HEK293T (cell line): ENCODE results near the gene ATG4A.

ENCODE experiments used
- CTCF ChIA-PET: fragments of 350-600 bp; formaldehyde crosslinking; extraction: SDS; loops from one replicate; lab custom pipeline; 2021; ENCODE audit warnings: antibody characterized with exemption, inconsistent platforms; lab: Yijun Ruan, JAX
- POLR2A ChIA-PET: fragments of 350-600 bp; formaldehyde crosslinking; extraction: SDS; loops from one replicate; lab custom pipeline; 2020; ENCODE audit warnings: antibody characterized with exemption, inconsistent platforms; lab: Yijun Ruan, JAX
- DNase-seq: peaks from one replicate; pipeline ENCODE4 v3.0.0; 2012; ENCODE audit warnings: mixed read lengths; ENCODE audit errors: extremely low spot score
- ARNT ChIP-seq: fragments of 450-650 bp; IDR thresholded peaks from 2 replicates; pipeline ENCODE4 v1.6.1; 2017; ENCODE audit warnings: mild to moderate bottlenecking
- BHLHE40 ChIP-seq: fragments of 450-650 bp; IDR thresholded peaks from 2 replicates; pipeline ENCODE4 v1.6.1; 2016; ENCODE audit warnings: mild to moderate bottlenecking, moderate library complexity, borderline replicate concordance
- CTBP1 ChIP-seq: fragments of 450-650 bp; IDR thresholded peaks from 2 replicates; pipeline ENCODE4 v1.6.1; 2016; ENCODE audit warnings: borderline replicate concordance
- ELF4 ChIP-seq: fragments of 450-650 bp; IDR thresholded peaks from 2 replicates; pipeline ENCODE4 v1.6.1; 2017; ENCODE audit warnings: antibody characterized with exemption
- FOXA1 ChIP-seq: fragments of 450-650 bp; IDR thresholded peaks from 2 replicates; pipeline ENCODE4 v1.6.1; 2016; ENCODE audit warnings: mild to moderate bottlenecking
- FOXK2 ChIP-seq: fragments of 450-650 bp; IDR thresholded peaks from 2 replicates; pipeline ENCODE4 v1.6.1; 2016; ENCODE audit warnings: mild to moderate bottlenecking
- FOXM1 ChIP-seq: fragments of 450-650 bp; IDR thresholded peaks from 2 replicates; pipeline ENCODE4 v1.6.1; 2017; ENCODE audit warnings: mild to moderate bottlenecking, borderline replicate concordance
- HDGF ChIP-seq: fragments of 450-650 bp; IDR thresholded peaks from 2 replicates; pipeline ENCODE4 v1.6.1; 2017; ENCODE audit warnings: antibody characterized with exemption, borderline replicate concordance
- L3MBTL2 ChIP-seq: fragments of 450-650 bp; conservative IDR thresholded peaks from 2 replicates; pipeline ENCODE4 v1.6.1; 2016; ENCODE audit warnings: mild to moderate bottlenecking
- LEF1 ChIP-seq: fragments of 450-650 bp; IDR thresholded peaks from 2 replicates; pipeline ENCODE4 v1.6.1; 2017; ENCODE audit warnings: mild to moderate bottlenecking, borderline replicate concordance
- NFRKB ChIP-seq: fragments of 450-650 bp; IDR thresholded peaks from 2 replicates; pipeline ENCODE4 v1.6.1; 2016; ENCODE audit warnings: mild to moderate bottlenecking, moderate library complexity
- SP1 ChIP-seq: fragments of 450-650 bp; IDR thresholded peaks from 2 replicates; pipeline ENCODE4 v1.6.1; 2017
- SUZ12 ChIP-seq: fragments of 450-650 bp; IDR thresholded peaks from 2 replicates; pipeline ENCODE4 v1.6.1; 2016; ENCODE audit warnings: mild to moderate bottlenecking
- TARDBP ChIP-seq: fragments of 450-650 bp; IDR thresholded peaks from 2 replicates; pipeline ENCODE4 v1.6.1; 2016
- ZNF384 ChIP-seq: fragments of 450-650 bp; IDR thresholded peaks from 2 replicates; pipeline ENCODE4 v1.6.1; 2016
- TF ChIP-seq, protein P1 (sequence below): fragments of 450-650 bp; IDR thresholded peaks from 2 replicates; pipeline ENCODE4 v1.6.1; 2016

Gene ATG4A

DNA sequence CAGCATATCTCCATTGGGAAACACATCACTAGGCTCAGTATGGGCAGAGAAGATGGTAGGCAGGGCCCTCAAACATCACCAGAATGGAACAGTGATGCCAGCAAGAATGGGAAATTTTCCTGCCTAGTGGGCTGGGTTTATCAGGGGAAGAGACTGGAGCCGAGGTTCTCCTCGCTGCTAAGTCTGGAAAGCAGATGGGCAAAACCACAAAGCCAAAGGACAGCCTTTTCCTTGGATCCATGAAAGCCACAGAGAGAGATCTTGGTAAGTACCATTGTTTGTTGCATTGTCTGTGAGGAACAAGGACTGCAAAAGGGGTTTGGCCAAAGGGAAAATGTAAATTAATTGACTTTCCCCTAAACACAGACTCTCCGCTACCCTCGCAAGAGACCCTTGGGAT is 80.1 kb downstream of the ATG4A start:
- DNase-seq: no peak
- TF ChIP-seq L3MBTL2 (no peak), LEF1 (no peak), TARDBP (no peak), ARNT (no peak), SP1 (no peak), BHLHE40 (no peak), FOXM1 (no peak), CTBP1 (no peak), SUZ12 (no peak), FOXA1 (no peak), ELF4 (no peak), NFRKB (no peak), HDGF (no peak), ZNF384 (no peak), FOXK2 (no peak)
- TF ChIP-seq, protein P1, sequence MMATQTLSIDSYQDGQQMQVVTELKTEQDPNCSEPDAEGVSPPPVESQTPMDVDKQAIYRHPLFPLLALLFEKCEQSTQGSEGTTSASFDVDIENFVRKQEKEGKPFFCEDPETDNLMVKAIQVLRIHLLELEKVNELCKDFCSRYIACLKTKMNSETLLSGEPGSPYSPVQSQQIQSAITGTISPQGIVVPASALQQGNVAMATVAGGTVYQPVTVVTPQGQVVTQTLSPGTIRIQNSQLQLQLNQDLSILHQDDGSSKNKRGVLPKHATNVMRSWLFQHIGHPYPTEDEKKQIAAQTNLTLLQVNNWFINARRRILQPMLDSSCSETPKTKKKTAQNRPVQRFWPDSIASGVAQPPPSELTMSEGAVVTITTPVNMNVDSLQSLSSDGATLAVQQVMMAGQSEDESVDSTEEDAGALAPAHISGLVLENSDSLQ: no peak
- ChIA-PET CTCF (no interaction called here), POLR2A (no interaction called here)

DNA sequence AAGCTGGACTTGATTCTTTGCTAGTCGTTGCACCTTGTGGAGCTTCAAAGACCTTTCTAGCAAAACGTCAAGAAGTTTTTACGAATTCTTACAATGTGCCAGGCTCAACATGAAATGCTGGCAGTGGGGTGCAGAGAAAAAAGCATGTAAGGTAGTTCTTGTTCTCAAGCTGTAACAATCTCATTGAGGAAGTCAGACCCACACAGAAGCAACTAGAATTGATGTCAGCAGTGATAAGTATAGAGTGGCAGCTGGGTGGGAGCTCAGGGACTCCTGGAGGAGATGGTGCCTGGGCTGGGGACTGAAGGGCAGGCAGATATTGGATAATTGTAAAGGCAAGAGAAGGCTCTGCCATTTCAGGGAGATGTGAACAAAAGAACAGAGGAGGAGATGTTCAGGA is 82.3 kb downstream of the ATG4A start:
- ChIA-PET CTCF (interaction anchor here (1.0 to 1.4 kb wide), 2 partner anchors 8 to 26 kb away, joined by 4 read pairs; no protein-coding TSS in a partner anchor), POLR2A (no interaction called here)
- no peak for TF ChIP-seq FOXA1
- no peak for DNase-seq

DNA sequence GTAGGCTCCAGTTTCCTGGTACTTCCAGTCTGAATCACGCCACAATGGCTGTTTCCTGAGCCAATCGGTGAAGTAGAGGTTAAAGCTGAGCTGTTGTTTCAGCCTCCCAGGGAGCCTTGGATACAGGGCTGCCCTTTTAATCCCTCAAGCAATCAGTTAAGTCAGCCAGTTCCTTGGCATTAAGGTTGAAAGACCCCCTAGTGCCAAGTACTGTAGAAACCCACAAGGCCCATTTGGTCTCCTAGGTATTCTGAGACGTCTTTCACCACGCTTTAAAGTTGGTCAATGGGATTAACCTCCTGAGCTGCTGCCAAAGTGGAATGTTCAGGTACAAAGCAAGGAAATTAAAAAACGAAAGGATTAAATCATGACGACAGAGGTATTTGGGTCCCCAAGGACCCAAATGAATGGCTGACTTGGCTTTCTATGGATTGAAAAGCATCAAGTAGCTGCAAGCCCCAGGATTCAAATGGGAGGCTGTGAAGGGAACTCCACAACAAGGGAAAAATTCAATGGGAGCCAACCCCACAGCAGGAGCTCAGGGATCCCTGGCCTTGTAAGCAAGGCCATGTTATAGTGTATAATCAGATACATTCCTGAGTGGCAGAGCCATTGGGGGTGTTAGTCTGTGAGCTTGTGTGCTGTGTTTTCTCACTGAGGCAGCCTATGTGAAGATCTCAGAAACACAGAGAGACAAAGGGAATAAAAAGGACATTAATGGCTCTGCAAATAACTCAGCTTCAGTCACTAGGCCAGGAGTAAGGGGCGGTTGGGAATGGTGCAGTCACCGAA is 86.0 kb downstream of the ATG4A start:
- ChIA-PET POLR2A (interaction anchor here (1.0 kb wide), 1 partner anchor 12 kb away, joined by 3 read pairs; no protein-coding TSS in a partner anchor), CTCF (interaction anchor here (0.7 to 1.0 kb wide), 3 partner anchors 11 to 39 kb away, joined by 3 to 4 read pairs (median 3); no protein-coding TSS in a partner anchor)

DNA sequence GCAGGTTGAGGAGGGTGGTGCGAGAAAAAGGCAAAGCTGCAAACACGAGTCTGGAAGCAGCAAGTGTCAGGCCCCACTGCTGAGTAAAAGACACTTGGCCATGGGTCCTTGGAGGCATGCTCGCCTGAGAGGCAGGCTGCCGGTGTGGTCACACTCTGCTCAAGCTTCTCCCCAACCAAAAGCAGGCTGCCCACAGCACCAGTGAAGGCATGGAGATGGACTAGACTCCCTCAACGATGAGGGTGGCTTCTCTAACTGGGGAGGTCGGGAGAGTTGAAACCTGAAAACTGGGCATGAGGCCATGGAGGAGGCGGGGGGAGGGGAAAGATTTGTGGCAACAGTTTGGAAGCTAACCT is 86.5 kb downstream of the ATG4A start:
- no peak for DNase-seq
- TF ChIP-seq ARNT: no peak
- TF ChIP-seq CTBP1: no peak
- no peak for TF ChIP-seq ELF4
- no peak for TF ChIP-seq BHLHE40
- TF ChIP-seq FOXA1: no peak
- no peak for TF ChIP-seq SUZ12
- TF ChIP-seq LEF1: no peak
- no peak for TF ChIP-seq FOXM1
- ChIA-PET CTCF (interaction anchor here (0.7 to 1.0 kb wide), 2 partner anchors 11 to 40 kb away, joined by 3 to 4 read pairs; no protein-coding TSS in a partner anchor), POLR2A (interaction anchor here (1.0 kb wide), 1 partner anchor 11 kb away, joined by 3 read pairs; no protein-coding TSS in a partner anchor)

More for the DNA sequence above, 86.0 kb downstream of the ATG4A start:
- TF ChIP-seq ELF4: no peak
- no peak for TF ChIP-seq HDGF
- TF ChIP-seq ZNF384: no peak
- TF ChIP-seq FOXA1: no peak
- TF ChIP-seq, protein P1: no peak
- TF ChIP-seq SP1: no peak
- no peak for TF ChIP-seq FOXK2
- DNase-seq: no peak

DNA sequence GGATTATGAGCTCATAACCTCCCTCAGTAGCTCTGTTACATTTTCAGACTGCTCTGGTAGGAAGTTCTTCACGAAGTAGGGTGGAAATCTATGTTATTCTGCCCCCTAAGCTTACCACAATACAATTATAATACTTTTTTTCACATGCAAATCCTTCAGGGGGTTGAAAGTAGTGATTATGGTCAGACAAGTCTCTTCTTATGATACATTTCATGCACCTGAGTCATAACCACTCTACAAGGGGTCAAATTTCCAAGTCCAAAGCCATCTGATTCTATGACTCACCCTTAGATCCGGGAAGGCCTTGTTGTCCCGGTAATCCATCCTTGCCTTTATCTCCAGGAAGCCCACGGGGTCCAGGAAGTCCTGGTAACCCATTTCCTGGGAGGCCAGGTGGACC is 95.2 kb downstream of the ATG4A start:
- POLR2A ChIA-PET: no interaction called here
- CTCF ChIA-PET: no interaction called here
- DNase-seq: no peak
- no peak for TF ChIP-seq TARDBP
- TF ChIP-seq LEF1: no peak
- TF ChIP-seq FOXK2: no peak
- no peak for TF ChIP-seq HDGF
- no peak for TF ChIP-seq FOXA1
- TF ChIP-seq, protein P1: no peak
- no peak for TF ChIP-seq L3MBTL2
- TF ChIP-seq CTBP1: no peak
- TF ChIP-seq SUZ12: no peak
- no peak for TF ChIP-seq BHLHE40
- no peak for TF ChIP-seq ZNF384
- TF ChIP-seq FOXM1: no peak
- no peak for TF ChIP-seq ELF4

DNA sequence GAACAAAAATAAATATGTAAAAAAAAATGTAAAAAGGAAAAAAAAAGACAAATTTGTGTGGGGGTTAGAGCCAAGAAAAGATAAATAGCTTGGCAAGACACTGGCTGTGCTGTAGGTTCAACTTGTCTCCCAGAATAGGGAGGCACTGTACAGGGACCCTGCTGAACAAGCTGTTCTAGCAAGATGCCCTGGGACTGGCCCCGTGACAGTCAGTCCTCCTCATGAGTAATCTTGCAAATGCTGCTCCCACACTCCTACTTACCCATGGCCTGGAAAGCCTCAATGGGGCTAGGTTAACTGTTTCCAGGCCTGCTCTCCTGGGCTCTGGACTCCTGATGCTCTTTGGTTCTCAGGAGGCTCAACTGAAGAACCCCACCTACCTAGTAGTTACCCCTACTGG is 106.8 kb downstream of the ATG4A start:
- TF ChIP-seq SP1 (no peak), BHLHE40 (no peak), HDGF (no peak), CTBP1 (no peak), SUZ12 (no peak), L3MBTL2 (no peak), FOXA1 (no peak), LEF1 (no peak), ELF4 (no peak), FOXM1 (no peak), ZNF384 (no peak), NFRKB (no peak), TARDBP (no peak), ARNT (no peak), FOXK2 (no peak)
- TF ChIP-seq, protein P1: no peak
- POLR2A ChIA-PET: no interaction called here
- CTCF ChIA-PET: interaction anchor here (0.5 to 1.2 kb wide), 2 partner anchors 26 to 501 kb away, joined by 3 to 7 read pairs; no protein-coding TSS in a partner anchor
- DNase-seq: no peak
